ENCODE results near the gene NIPAL3. TPM values are rescaled to one million over a fixed set of nuclear protein-coding genes. Genes with fewer than 3 reads are reported as not detected.

Gene NIPAL3
- total and polyA plus RNA-seq, 3 donors from 2014 or later = 11.2 to 46.0 (median 33.1) TPM

DNA sequence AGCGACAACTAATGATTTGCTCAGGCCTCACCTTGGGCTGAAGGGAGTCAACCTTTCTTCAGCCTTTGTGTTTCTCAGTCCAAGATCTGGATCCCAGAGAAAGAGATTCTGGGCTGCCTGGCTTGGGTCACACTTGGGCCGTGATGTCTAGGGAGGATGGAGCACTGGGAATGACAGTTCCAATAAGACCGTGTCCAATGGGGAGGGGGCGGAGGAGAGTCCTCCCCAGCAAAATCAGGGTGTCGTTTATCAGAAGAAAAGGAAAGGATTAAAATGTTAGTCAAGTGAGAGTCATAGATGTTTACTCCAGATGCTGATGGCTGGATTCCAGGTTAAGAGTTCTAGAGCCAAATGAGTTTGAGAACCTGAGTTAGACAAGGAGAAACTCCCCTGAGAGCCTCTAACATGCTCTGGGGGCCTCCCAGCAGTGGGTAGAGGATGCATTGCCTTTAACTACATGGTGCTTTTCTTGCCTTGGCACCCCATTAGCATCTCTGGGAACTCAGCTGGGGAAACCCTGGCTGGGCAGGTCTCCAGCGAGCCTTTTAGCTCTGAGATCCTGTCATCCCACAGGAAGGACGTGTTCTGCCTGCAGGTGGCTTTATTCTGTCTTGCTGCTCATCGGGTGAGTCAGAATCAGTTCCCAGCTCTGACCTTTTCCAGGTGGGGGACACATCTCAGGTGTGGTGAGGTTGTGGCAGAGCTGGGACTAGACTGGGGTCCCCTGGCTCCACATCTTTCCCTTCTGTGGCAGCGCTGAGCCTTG lies 22.2 kb downstream of the NIPAL3 start:
- 58 to 64% methylated on average over 9 of the region's 9 CpGs for WGBS, 2 donors
- DNase-seq = no peak
- intact Hi-C loops (cut with DNase I; ENCODE audit: low total_unique reads) = no loop called here
- TF ChIP-seq, protein P1, sequence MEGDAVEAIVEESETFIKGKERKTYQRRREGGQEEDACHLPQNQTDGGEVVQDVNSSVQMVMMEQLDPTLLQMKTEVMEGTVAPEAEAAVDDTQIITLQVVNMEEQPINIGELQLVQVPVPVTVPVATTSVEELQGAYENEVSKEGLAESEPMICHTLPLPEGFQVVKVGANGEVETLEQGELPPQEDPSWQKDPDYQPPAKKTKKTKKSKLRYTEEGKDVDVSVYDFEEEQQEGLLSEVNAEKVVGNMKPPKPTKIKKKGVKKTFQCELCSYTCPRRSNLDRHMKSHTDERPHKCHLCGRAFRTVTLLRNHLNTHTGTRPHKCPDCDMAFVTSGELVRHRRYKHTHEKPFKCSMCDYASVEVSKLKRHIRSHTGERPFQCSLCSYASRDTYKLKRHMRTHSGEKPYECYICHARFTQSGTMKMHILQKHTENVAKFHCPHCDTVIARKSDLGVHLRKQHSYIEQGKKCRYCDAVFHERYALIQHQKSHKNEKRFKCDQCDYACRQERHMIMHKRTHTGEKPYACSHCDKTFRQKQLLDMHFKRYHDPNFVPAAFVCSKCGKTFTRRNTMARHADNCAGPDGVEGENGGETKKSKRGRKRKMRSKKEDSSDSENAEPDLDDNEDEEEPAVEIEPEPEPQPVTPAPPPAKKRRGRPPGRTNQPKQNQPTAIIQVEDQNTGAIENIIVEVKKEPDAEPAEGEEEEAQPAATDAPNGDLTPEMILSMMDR (IDR thresholded peaks at IDR 0.05) = no peak
- no peak for TF ChIP-seq POLR2A (IDR thresholded peaks at IDR 0.05)
- Histone ChIP-seq H3K36me3 (ENCODE audit: low read depth, missing control alignments) (no peaks in the 10 kb centered on the region), H3K27me3 (no peaks in the 10 kb centered on the region), H3K27ac (peak overlapping the region in 1 of 2 donors; percentile 15), H3K4me1 (peaks cover 7% of the 10 kb centered on the region), H3K4me3 (no peak overlapping the region), H3K9me3 (no peaks in the 10 kb centered on the region)

DNA sequence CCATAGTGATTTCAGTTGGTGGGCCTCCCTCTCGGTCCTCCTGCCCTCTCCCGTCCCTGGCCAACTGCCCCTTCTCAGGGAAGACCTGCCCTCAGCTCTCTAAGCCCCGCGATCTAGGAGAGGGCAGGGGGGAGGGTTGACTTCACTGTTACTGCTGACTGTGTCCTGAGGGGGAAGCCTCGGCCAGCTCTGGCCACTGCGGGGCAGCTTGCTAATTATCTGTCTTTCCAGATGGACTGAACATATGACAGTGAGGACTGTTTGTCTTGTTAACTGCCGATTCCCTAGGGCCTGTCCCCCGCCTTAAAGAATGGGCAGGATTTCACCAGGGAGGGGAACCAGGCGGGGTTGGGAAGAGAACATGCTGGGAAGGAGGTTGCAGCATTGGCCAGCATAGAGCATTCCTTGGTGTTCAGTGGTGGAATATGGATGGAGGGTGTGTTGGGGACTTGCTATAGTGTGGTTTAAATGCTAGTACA lies 22.9 kb downstream of the NIPAL3 start:
- Histone ChIP-seq H3K9me3 (no peaks in the 10 kb centered on the region), H3K4me3 (no peak overlapping the region), H3K27ac (no peak overlapping the region), H3K36me3 (ENCODE audit: low read depth, missing control alignments) (no peaks in the 10 kb centered on the region), H3K27me3 (no peaks in the 10 kb centered on the region), H3K4me1 (peaks cover 11% of the 10 kb centered on the region)
- intact Hi-C loops (cut with DNase I; ENCODE audit: low total_unique reads) = no loop called here
- peak; percentile 40 for DNase-seq
- no peak for TF ChIP-seq POLR2A (IDR thresholded peaks at IDR 0.05)
- TF ChIP-seq, protein P1 (IDR thresholded peaks at IDR 0.05) = no peak
- 45 to 60% methylated on average over 5 to 9 of the region's 9 CpGs for WGBS, 2 donors

DNA sequence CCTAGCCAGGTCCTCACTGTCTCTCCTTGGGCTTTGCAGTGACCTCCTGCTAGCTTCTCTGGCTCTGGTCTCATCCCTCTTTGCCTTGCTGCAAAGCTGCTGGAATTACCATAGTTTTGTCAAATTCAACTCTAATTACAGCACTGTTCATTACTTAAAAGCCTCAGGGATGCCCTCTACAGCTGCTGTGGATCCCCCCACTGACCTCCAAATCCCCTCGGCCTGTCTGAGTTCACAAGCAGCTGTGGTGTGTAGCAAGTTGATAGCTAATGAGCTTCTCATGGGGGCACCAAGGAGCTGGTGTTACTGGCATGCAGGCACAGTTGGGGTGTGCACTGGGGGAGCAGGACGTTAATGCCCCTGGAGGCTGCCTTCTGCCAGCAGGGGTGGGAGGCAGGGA lies 24.8 kb downstream of the NIPAL3 start:
- no peaks in the 10 kb centered on the region for H3K36me3 ChIP-seq (ENCODE audit: low read depth, missing control alignments)
- no peak overlapping the region for H3K4me3 ChIP-seq
- intact Hi-C loops (cut with DNase I; ENCODE audit: low total_unique reads) = no loop called here
- peaks cover 15% of the 10 kb centered on the region for H3K4me1 ChIP-seq
- TF ChIP-seq, protein P1 (IDR thresholded peaks at IDR 0.05) = no peak
- TF ChIP-seq POLR2A (IDR thresholded peaks at IDR 0.05) = no peak
- H3K9me3 ChIP-seq = no peaks in the 10 kb centered on the region
- H3K27me3 ChIP-seq = no peaks in the 10 kb centered on the region
- 84 to 95% methylated on average over 2 of the region's 2 CpGs for WGBS, 2 donors
- DNase-seq = no peak
- H3K27ac ChIP-seq = no peak overlapping the region

DNA sequence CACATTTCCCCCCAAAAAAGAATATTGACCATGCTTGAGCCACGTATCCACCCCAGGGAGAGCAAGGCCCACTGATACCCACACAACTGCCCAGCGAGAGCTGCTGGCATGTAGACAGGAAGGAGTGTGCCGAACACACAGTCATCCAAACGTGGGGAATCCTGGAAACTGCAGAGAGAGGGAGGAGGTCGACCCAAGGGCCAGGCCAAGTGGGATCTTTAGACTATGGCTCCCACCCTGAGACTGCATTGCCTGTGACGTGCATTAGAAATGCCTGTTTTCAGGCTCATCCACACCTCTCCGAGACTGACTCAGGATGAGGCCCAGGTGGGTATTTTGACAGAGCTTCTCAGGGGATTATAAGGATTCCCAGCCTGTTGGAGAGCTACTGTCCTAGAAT lies 25.9 kb downstream of the NIPAL3 start:
- Histone ChIP-seq H3K27me3 (no peaks in the 10 kb centered on the region), H3K4me3 (no peak overlapping the region), H3K9me3 (no peaks in the 10 kb centered on the region), H3K36me3 (ENCODE audit: low read depth, missing control alignments) (no peaks in the 10 kb centered on the region), H3K27ac (no peak overlapping the region), H3K4me1 (peaks cover 15% of the 10 kb centered on the region)
- no peak for TF ChIP-seq POLR2A (IDR thresholded peaks at IDR 0.05)
- TF ChIP-seq, protein P1 (IDR thresholded peaks at IDR 0.05) = no peak
- intact Hi-C loops (cut with DNase I; ENCODE audit: low total_unique reads) = no loop called here
- 79 to 91% methylated on average over 7 of the region's 7 CpGs for WGBS, 2 donors
- DNase-seq = no peak

Measured in testis (tissue), 3 donors.